OCI-LY7 (cell line): ENCODE data around the gene KRTAP5-9. TPM values are rescaled to one million over a fixed set of nuclear protein-coding genes. Genes with fewer than 3 reads are reported as not detected.

Source experiments
- BruUV-seq: library from RNA; stranded (reverse); fragments of 400-500 nt; replicated peaks from 2 replicates; lab custom pipeline; 2021; lab: Mats Ljungman, UMichigan
- CTCF ChIA-PET: fragments of 300-600 bp; sonication (Branson Sonifier 250); formaldehyde crosslinking; loops from one replicate; lab custom pipeline; 2022; ENCODE audit warnings: antibody characterized with exemption; ENCODE audit not compliant: unreplicated experiment; lab: Charles Lee
- POLR2A ChIA-PET: fragments of 300-600 bp; sonication (Branson Sonifier 250); formaldehyde crosslinking; loops from one replicate; lab custom pipeline; 2022; ENCODE audit warnings: antibody characterized with exemption; lab: Charles Lee
- DNase-seq: peaks from one replicate; pipeline ENCODE4 v3.0.0-alpha.2; 2015; ENCODE audit warnings: low spot score
- H2AFZ ChIP-seq: fragments of 200-600 bp; sonication (generic), shearing (Covaris generic); 2 replicates; pipeline ENCODE4 v1.6.1; 2014; ENCODE audit warnings: mild to moderate bottlenecking, antibody characterized with exemption, low read length, moderate library complexity
- H3K27ac ChIP-seq: fragments of 200-600 bp; sonication (generic); 2 replicates; pipeline ENCODE4 v1.5.1; 2014; ENCODE audit warnings: mixed run types, low read depth, mild to moderate bottlenecking, moderate library complexity, low read length, inconsistent platforms; ENCODE audit not compliant: poor library complexity, severe bottlenecking
- H3K36me3 ChIP-seq: fragments of 200-600 bp; sonication (generic); 2 replicates; pipeline ENCODE4 v1.6.1; 2014; ENCODE audit warnings: mild to moderate bottlenecking, antibody characterized with exemption, low read length, moderate library complexity, mixed read lengths; ENCODE audit not compliant: insufficient read depth
- H3K4me1 ChIP-seq: fragments of 200-600 bp; sonication (generic); 2 replicates; pipeline ENCODE4 v1.5.1; 2014; ENCODE audit warnings: mild to moderate bottlenecking, low read length; ENCODE audit not compliant: insufficient read depth, poor library complexity, severe bottlenecking
- H3K4me2 ChIP-seq: fragments of 200-600 bp; sonication (generic); 2 replicates; pipeline ENCODE4 v1.6.1; 2014; ENCODE audit warnings: mild to moderate bottlenecking, low read length
- H3K4me3 ChIP-seq: fragments of 200-600 bp; sonication (generic); 2 replicates; pipeline ENCODE4 v1.5.1; 2014; ENCODE audit warnings: mild to moderate bottlenecking, low read depth, low read length; ENCODE audit not compliant: poor library complexity, severe bottlenecking
- H3K79me2 ChIP-seq: fragments of 200-600 bp; sonication (generic); 2 replicates; pipeline ENCODE4 v1.6.1; 2016; ENCODE audit warnings: low read depth, mild to moderate bottlenecking, low read length, moderate library complexity, mixed read lengths; ENCODE audit not compliant: insufficient read depth
- H3K9me2 ChIP-seq: fragments of 200-600 bp; sonication (generic); 2 replicates; pipeline ENCODE4 v1.6.1; 2016; ENCODE audit warnings: mild to moderate bottlenecking, low read length, mixed read lengths; ENCODE audit not compliant: insufficient read depth
- H3K9me3 ChIP-seq: fragments of 200-600 bp; sonication (generic); 2 replicates; pipeline ENCODE4 v1.6.1; 2014; ENCODE audit warnings: mild to moderate bottlenecking, mixed run types, low read length, mixed read lengths
- H4K20me1 ChIP-seq: fragments of 200-600 bp; sonication (generic); 2 replicates; pipeline ENCODE4 v1.6.1; 2014; ENCODE audit warnings: mild to moderate bottlenecking, antibody characterized with exemption, low read length, moderate library complexity, mixed read lengths; ENCODE audit not compliant: insufficient read depth
- EZH2phosphoT487 ChIP-seq: fragments of 200-600 bp; sonication (generic); IDR thresholded peaks from 2 replicates; pipeline ENCODE4 v1.6.1; 2018; ENCODE audit warnings: low read depth, borderline replicate concordance, mild to moderate bottlenecking, mixed run types, antibody characterized with exemption, low read length, moderate library complexity, mixed read lengths
- intact Hi-C: fragments of 100-400 bp; cut with micrococcal nuclease; formaldehyde crosslinking; loops from one replicate; pipeline ENCODE4 v1.10.0; 2022; ENCODE audit not compliant: unreplicated experiment
- total RNA-seq, 2 experiments: library from RNA; depleted of rRNA in 1 of 2; stranded (reverse); fragments of >200 nt in 1 of 2; shearing (Covaris generic) in 1 of 2; gene quantifications; 2 replicates each; pipeline ENCODE4 v1.2.3, GENCODE V29; 2014 to 2022
- TF ChIP-seq, protein P1 (sequence below): fragments of 200-600 bp; sonication (generic); conservative IDR thresholded peaks from 2 replicates; pipeline ENCODE4 v1.5.1; 2014; ENCODE audit warnings: mild to moderate bottlenecking, antibody characterized with exemption, low read length, moderate library complexity, mixed read lengths

KRTAP5-9 gene
- total RNA-seq, 2 experiments from 2014 or later, result not detected

DNA sequence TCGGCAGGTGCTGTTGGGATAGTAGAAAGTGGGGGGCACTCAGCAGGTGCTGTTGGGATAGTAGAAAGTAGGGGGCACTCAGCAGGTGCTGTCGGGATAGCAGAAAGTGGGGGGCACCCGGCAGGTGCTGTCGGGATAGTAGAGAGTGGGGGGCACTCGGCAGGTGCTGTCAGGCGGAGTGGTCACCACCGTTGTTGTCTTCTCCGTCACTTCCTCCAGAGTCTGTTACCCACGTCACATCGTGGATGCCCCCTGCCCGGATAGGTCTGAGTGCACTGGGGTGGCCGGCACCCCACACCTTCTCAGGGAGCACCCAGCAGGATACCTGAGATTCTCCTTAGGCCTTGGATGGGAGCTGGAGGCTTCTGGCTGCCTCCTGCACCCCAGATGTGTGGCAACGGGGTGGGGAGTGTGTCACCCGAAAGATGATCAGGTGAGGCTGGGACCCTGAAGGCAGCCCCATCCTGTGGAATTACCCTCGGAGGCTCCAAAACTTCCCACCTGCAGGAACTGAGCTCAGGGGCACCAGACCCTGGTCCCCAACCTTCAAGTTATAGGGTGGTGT lies 45.3 kb upstream of the KRTAP5-9 start:
- no peaks in the 10 kb centered on the region for H4K20me1 ChIP-seq
- H3K36me3 ChIP-seq, result peaks cover 22% of the 10 kb centered on the region
- POLR2A ChIA-PET, result no interaction called here

DNA sequence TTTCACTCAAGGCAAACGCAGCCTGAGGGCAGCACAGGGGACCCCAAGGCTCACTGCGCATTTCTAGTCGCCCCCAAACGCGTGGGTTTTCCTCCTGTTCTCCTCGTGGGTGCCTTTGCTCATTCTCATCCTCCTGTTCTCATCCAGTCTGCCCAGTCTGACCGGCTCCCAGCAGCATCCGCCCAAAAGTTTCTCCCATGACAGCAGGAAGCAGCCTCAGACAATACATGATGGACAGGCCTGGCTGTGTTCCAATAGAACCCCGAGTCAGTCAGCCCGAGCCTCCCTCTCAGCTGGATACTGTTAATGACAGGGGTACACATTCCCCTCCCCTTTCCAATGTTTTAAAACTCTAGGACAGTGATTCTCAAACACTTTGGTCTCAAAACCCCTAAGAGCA lies 43.7 kb upstream of the KRTAP5-9 start:
- BruUV-seq, result no TSS peak
- no peaks in the 10 kb centered on the region for H3K9me2 ChIP-seq
- H3K79me2 ChIP-seq, result no peaks in the 10 kb centered on the region
- H3K4me3 ChIP-seq, result no peak overlapping the region
- H3K4me2 ChIP-seq, result no peak overlapping the region
- peaks cover 6% of the 10 kb centered on the region; the same call in 1 of the 2 replicates for H3K36me3 ChIP-seq
- intact Hi-C loops, result no loop called here
- no peak overlapping the region for H2AFZ ChIP-seq
- DNase-seq, result no peak
- no peaks in the 10 kb centered on the region for H3K4me1 ChIP-seq
- no peaks in the 10 kb centered on the region for H4K20me1 ChIP-seq
- TF ChIP-seq, protein P1, sequence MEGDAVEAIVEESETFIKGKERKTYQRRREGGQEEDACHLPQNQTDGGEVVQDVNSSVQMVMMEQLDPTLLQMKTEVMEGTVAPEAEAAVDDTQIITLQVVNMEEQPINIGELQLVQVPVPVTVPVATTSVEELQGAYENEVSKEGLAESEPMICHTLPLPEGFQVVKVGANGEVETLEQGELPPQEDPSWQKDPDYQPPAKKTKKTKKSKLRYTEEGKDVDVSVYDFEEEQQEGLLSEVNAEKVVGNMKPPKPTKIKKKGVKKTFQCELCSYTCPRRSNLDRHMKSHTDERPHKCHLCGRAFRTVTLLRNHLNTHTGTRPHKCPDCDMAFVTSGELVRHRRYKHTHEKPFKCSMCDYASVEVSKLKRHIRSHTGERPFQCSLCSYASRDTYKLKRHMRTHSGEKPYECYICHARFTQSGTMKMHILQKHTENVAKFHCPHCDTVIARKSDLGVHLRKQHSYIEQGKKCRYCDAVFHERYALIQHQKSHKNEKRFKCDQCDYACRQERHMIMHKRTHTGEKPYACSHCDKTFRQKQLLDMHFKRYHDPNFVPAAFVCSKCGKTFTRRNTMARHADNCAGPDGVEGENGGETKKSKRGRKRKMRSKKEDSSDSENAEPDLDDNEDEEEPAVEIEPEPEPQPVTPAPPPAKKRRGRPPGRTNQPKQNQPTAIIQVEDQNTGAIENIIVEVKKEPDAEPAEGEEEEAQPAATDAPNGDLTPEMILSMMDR, result no peak
- TF ChIP-seq EZH2phosphoT487, result no peak
- no peak overlapping the region for H3K27ac ChIP-seq
- no peaks in the 10 kb centered on the region for H3K9me3 ChIP-seq
- POLR2A ChIA-PET, result no interaction called here
- CTCF ChIA-PET, result no interaction called here

More for the DNA sequence above, 45.3 kb upstream of the KRTAP5-9 start:
- no peak overlapping the region for H3K4me3 ChIP-seq
- no peak overlapping the region for H3K27ac ChIP-seq
- no peaks in the 10 kb centered on the region for H3K79me2 ChIP-seq
- no peak overlapping the region for H2AFZ ChIP-seq
- H3K4me1 ChIP-seq, result no peaks in the 10 kb centered on the region
- no peak overlapping the region for H3K4me2 ChIP-seq
- no peaks in the 10 kb centered on the region for H3K9me3 ChIP-seq
- intact Hi-C loops, result no loop called here
- no TSS peak for BruUV-seq
- no peak for DNase-seq
- TF ChIP-seq, protein P1, result no peak
- no peak for TF ChIP-seq EZH2phosphoT487
- H3K9me2 ChIP-seq, result no peaks in the 10 kb centered on the region
- CTCF ChIA-PET, result no interaction called here

DNA sequence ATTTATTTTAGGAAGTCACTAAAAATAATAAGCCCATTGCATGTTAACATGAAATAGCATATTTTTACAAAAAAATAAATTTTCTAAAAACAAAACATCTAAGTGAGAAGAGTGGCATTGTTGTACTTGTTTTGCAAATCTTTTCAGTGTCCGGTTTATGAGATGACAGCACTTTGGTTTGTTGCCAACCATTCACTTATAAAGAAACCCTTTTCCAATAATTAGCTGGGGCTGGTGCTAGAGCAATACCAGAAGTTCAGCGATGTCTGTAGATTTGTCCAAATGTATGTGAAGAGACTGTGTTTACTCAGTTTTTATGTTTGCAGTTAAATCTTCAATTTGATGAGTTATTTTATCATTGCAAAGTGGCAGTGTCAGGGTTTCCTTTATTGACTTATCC lies 43.2 kb upstream of the KRTAP5-9 start:
- DNase-seq, result no peak
- Histone ChIP-seq H3K79me2 (no peaks in the 10 kb centered on the region), H3K9me3 (no peaks in the 10 kb centered on the region), H3K4me3 (no peak overlapping the region), H3K4me2 (no peak overlapping the region), H2AFZ (no peak overlapping the region), H3K4me1 (no peaks in the 10 kb centered on the region), H3K27ac (no peak overlapping the region), H3K36me3 (0 out of 2 replicates have a peak, but pooled peaks cover 1% of the 10 kb centered on the region), H3K9me2 (no peaks in the 10 kb centered on the region), H4K20me1 (no peaks in the 10 kb centered on the region)
- TF ChIP-seq, protein P1, result no peak
- TF ChIP-seq EZH2phosphoT487, result no peak
- CTCF ChIA-PET, result no interaction called here
- intact Hi-C loops, result no loop called here
- POLR2A ChIA-PET, result no interaction called here
- BruUV-seq, result no TSS peak
